Spleen (tissue), 7 donors: ENCODE data around the gene PPP2R5C.

Source experiments
- POLR2A ChIP-seq, 3 donors: fragments of 450-650 bp; IDR thresholded peaks; one replicate each; pipeline ENCODE4 v1.5.1; 2017; ENCODE audit warnings: antibody characterized with exemption in 3 of 3, mild to moderate bottlenecking in 1 of 3
- POLR2AphosphoS5 ChIP-seq, 3 donors: sonication (generic); formaldehyde crosslinking; IDR thresholded peaks; one replicate each; pipeline ENCODE4 v1.5.1; 2017; ENCODE audit warnings: antibody characterized with exemption in 3 of 3
- TF ChIP-seq, protein P1 (sequence below), 11 experiments: fragments of 200-600 bp in 7 of 11; fragments of 450-650 bp in 4 of 11; sonication (generic) in 4 of 11; IDR thresholded peaks in 8 of 11; conservative IDR thresholded peaks in 3 of 11; 1 replicate in 7 of 11; 2 replicates in 4 of 11; pipeline versions ENCODE4 v1.4.0 to v1.8.0; 2016 to 2021; ENCODE audit warnings: antibody characterized with exemption in 11 of 11, inconsistent platforms in 4 of 11, mild to moderate bottlenecking in 1 of 11
- donor health status: DM: no; HTN: no; CAD: no; lungs with moderate emphysema.
- donor health status: DM: no; HTN: no; CAD: no.
- donor health status: DM: no; HTN: no; CAD: no.

DNA sequence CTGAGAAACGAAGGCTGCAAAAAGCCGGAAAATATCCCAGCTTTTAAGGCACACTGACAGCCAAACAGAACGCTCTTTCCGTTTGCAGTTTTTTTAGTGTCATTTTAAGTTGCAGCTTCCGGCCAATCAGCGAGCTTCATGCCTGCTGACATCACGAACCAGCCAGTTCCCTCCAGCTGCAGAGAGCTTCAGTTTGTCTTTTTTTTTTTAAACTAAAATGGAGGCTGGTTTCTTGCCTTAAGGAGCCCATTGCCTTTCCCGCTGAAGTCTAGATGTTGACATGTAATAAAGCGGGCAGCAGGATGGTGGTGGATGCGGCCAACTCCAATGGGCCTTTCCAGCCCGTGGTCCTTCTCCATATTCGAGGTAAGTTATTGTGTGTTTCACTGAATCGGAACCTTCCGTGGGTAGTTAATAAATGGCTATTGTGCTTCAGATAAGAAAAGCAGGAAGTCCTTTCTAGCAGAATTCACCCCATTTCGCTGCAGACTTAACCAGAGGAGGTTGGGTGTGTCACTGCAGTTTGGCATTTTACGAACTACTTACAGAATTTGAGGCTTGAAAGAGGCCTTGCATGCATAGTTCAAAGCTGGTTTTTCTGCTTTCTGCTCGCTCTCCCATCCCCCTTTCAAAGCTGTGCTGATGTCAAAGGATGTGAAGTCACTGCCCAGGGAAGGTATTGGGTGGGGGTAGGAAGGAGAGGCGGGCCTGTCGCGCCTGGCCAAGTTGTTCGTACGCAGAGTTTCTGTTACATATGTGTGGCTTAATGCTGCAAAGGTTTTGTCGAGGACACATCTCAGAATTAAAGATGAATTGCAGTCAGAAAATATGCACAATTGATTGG, 48.4 kb downstream of the PPP2R5C start:
- TF ChIP-seq, protein P1, sequence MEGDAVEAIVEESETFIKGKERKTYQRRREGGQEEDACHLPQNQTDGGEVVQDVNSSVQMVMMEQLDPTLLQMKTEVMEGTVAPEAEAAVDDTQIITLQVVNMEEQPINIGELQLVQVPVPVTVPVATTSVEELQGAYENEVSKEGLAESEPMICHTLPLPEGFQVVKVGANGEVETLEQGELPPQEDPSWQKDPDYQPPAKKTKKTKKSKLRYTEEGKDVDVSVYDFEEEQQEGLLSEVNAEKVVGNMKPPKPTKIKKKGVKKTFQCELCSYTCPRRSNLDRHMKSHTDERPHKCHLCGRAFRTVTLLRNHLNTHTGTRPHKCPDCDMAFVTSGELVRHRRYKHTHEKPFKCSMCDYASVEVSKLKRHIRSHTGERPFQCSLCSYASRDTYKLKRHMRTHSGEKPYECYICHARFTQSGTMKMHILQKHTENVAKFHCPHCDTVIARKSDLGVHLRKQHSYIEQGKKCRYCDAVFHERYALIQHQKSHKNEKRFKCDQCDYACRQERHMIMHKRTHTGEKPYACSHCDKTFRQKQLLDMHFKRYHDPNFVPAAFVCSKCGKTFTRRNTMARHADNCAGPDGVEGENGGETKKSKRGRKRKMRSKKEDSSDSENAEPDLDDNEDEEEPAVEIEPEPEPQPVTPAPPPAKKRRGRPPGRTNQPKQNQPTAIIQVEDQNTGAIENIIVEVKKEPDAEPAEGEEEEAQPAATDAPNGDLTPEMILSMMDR (IDR thresholded peaks at IDR 0.05 in 8 of 11, conservative IDR thresholded peaks at IDR 0.05 in 3 of 11), result peak in 1 of 11 experiments; percentile 3
- peak; percentile 36 to 75 (median 70) for TF ChIP-seq POLR2A (IDR thresholded peaks at IDR 0.05)
- TF ChIP-seq POLR2AphosphoS5 (IDR thresholded peaks at IDR 0.05), result peak; percentile 35 to 98 (median 86)
